Neural cell (in vitro differentiated cells): ENCODE measurements around the gene CSAD.

Experiments used
- EZH2 ChIP-seq: fragments of 200-600, 300-800 bp; shearing (Covaris generic), sonication (generic); IDR thresholded peaks from 2 replicates; pipeline ENCODE4 v1.6.1; 2014; ENCODE audit warnings: antibody characterized with exemption, low read length, borderline replicate concordance, mild to moderate bottlenecking; ENCODE audit not compliant: insufficient read depth, poor library complexity, severe bottlenecking
- MXI1 ChIP-seq: fragments of 450-650 bp; conservative IDR thresholded peaks from 2 replicates; pipeline ENCODE4 v1.6.1; 2014; ENCODE audit warnings: antibody characterized with exemption, mild to moderate bottlenecking; ENCODE audit not compliant: poor library complexity, severe bottlenecking
- POLR2AphosphoS5 ChIP-seq: IDR thresholded peaks from 2 replicates; pipeline ENCODE4 v1.6.1; 2012
- RAD21 ChIP-seq: fragments of 450-650 bp; conservative IDR thresholded peaks from 2 replicates; pipeline ENCODE4 v1.6.1; 2014; ENCODE audit warnings: antibody characterized with exemption, mild to moderate bottlenecking, moderate library complexity
- SMC3 ChIP-seq: fragments of 450-650 bp; conservative IDR thresholded peaks from 2 replicates; pipeline ENCODE4 v1.6.1; 2014; ENCODE audit warnings: antibody characterized with exemption, mild to moderate bottlenecking, moderate library complexity; ENCODE audit not compliant: poor library complexity
- TF ChIP-seq, protein P1 (sequence below): fragments of 450-650 bp; IDR thresholded peaks from 2 replicates; pipeline ENCODE4 v1.5.1; 2014; ENCODE audit warnings: antibody characterized with exemption, mild to moderate bottlenecking, moderate library complexity; ENCODE audit not compliant: poor library complexity, severe bottlenecking
- TF ChIP-seq, protein P2 (sequence below): IDR thresholded peaks from 2 replicates; pipeline ENCODE4 v1.6.1; 2012; ENCODE audit warnings: borderline replicate concordance

DNA sequence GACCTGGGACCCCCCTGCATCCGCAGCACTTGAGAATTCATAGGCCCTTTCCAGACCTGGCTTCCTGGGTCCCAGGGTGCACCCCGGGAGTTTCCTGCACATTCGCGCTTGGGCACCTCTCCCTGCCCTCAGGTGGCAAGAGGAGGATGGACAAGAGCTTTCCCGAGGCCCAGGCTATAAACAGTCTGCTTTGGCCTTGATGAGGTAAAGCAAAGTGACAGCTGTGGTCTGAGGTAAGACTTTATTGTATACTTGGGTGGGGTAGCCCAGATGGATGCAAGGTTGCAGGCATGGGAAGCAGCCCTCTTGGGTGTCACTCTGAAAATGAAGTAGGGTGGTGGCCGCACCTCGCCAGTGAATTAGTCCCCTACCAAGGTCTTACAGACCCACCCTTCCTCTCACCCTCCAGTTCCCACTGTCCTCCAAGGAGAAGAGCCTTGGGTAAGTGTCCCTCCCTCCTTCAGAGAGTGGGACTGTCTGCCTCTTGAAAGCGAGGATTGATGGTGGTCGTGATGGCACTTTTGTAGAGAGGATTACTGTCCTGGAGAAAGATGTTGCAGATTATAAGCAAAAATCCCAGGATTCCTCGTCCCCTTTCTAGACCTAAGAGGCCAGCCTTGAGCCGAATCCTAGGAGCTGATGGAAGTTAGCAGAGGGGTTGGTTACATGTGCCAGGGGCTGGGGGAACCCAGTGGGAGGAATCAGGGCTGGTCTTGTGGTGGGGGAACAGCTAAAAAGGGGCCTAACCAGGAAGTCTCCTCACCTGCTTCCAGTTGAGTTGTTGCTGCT lies 10.6 kb upstream of the CSAD start:
- TF ChIP-seq, protein P1, sequence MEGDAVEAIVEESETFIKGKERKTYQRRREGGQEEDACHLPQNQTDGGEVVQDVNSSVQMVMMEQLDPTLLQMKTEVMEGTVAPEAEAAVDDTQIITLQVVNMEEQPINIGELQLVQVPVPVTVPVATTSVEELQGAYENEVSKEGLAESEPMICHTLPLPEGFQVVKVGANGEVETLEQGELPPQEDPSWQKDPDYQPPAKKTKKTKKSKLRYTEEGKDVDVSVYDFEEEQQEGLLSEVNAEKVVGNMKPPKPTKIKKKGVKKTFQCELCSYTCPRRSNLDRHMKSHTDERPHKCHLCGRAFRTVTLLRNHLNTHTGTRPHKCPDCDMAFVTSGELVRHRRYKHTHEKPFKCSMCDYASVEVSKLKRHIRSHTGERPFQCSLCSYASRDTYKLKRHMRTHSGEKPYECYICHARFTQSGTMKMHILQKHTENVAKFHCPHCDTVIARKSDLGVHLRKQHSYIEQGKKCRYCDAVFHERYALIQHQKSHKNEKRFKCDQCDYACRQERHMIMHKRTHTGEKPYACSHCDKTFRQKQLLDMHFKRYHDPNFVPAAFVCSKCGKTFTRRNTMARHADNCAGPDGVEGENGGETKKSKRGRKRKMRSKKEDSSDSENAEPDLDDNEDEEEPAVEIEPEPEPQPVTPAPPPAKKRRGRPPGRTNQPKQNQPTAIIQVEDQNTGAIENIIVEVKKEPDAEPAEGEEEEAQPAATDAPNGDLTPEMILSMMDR, result no peak
- TF ChIP-seq, protein P2, sequence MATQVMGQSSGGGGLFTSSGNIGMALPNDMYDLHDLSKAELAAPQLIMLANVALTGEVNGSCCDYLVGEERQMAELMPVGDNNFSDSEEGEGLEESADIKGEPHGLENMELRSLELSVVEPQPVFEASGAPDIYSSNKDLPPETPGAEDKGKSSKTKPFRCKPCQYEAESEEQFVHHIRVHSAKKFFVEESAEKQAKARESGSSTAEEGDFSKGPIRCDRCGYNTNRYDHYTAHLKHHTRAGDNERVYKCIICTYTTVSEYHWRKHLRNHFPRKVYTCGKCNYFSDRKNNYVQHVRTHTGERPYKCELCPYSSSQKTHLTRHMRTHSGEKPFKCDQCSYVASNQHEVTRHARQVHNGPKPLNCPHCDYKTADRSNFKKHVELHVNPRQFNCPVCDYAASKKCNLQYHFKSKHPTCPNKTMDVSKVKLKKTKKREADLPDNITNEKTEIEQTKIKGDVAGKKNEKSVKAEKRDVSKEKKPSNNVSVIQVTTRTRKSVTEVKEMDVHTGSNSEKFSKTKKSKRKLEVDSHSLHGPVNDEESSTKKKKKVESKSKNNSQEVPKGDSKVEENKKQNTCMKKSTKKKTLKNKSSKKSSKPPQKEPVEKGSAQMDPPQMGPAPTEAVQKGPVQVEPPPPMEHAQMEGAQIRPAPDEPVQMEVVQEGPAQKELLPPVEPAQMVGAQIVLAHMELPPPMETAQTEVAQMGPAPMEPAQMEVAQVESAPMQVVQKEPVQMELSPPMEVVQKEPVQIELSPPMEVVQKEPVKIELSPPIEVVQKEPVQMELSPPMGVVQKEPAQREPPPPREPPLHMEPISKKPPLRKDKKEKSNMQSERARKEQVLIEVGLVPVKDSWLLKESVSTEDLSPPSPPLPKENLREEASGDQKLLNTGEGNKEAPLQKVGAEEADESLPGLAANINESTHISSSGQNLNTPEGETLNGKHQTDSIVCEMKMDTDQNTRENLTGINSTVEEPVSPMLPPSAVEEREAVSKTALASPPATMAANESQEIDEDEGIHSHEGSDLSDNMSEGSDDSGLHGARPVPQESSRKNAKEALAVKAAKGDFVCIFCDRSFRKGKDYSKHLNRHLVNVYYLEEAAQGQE, result no peak
- TF ChIP-seq POLR2AphosphoS5 (no peak), MXI1 (no peak), SMC3 (no peak), EZH2 (no peak), RAD21 (no peak)
